Psoas muscle (tissue), 8 donors: Measurements from ENCODE around the gene METTL9. TPM values are rescaled to one million over a fixed set of nuclear protein-coding genes. Genes with fewer than 3 reads are reported as not detected.

Experiments used
- ATAC-seq, 4 donors: fragments of 200-7000 bp; cut with Tn5 transposase; one replicate each; pipeline ENCODE4 v1.9.1; 2020; ENCODE audit warnings: moderate library complexity in 3 of 4, mild to moderate bottlenecking in 2 of 4
- DNase-seq, 2 donors: peaks; one replicate each; pipeline ENCODE4 v3.0.0-alpha.2; 2020
- H3K27ac ChIP-seq: fragments of 200-600 bp; one replicate; pipeline ENCODE4 v1.8.0; 2022
- H3K27me3 ChIP-seq, 3 donors: fragments of 200-600 bp in 1 of 3; one replicate each; pipeline versions ENCODE4 v1.6.1 to v1.8.0; 2013 to 2022; ENCODE audit warnings: low read length in 2 of 3, mild to moderate bottlenecking in 2 of 3, moderate library complexity in 1 of 3; ENCODE audit not compliant: insufficient read depth in 3 of 3
- H3K36me3 ChIP-seq, 2 donors: fragments of 200-600 bp in 1 of 2; one replicate each; pipeline versions ENCODE4 v1.6.1 to v1.8.0; 2013 to 2022; ENCODE audit warnings: low read depth in 1 of 2, mild to moderate bottlenecking in 1 of 2, moderate library complexity in 1 of 2; ENCODE audit not compliant: insufficient read depth in 1 of 2
- H3K4me1 ChIP-seq: fragments of 200-600 bp; one replicate; pipeline ENCODE4 v1.8.0; 2022
- H3K4me3 ChIP-seq: fragments of 200-600 bp; one replicate; pipeline ENCODE4 v1.8.0; 2022; ENCODE audit warnings: mild to moderate bottlenecking
- H3K9me3 ChIP-seq: fragments of 200-600 bp; one replicate; pipeline ENCODE4 v1.8.0; 2022
- WGBS, 3 donors: extraction: QIAGEN DNeasy Blood & Tissue Kit; methylation state at CpG; one replicate each; pipeline versions ENCODE4 v1.1.6 to v1.1.7; 2013; 5-methylcytosine and 5-hydroxymethylcytosine counted together
- intact Hi-C, 2 donors: fragments of 100-400 bp; cut with DNase I; formaldehyde crosslinking; loops; one replicate each; pipeline versions ENCODE4 v1.11.0 to v1.14.2; 2022
- polyA plus RNA-seq, 3 donors: library from polyadenylated mRNA; stranded (reverse); fragments of 200-250 nt; gene quantifications; one replicate each; pipeline ENCODE4 v1.2.3, GENCODE V29; 2013
- total RNA-seq, 4 donors: library from RNA; stranded (reverse); fragmentation: NEBNext Ultra II Directional in 2 of 4; extraction: Animal tissue kit (Norgen Biotek cat#: 25700) in 2 of 4; gene quantifications; one replicate each; pipeline versions ENCODE4 v1.2.1 to v1.2.4, GENCODE V29; 2021 to 2023
- TF ChIP-seq, protein P1 (sequence below): fragments of 200-600 bp; IDR thresholded peaks from one replicate; pipeline ENCODE4 v1.8.0; 2022; ENCODE audit warnings: antibody characterized with exemption
- donor health status: healthy with polysubstance abuse.
- donor health status: DM: no; HTN: no; CAD: no; lungs with moderate emphysema.
- donor health status: Bipolar disorder and iron deficiency.
- donor health status: healthy.
- donor health status: DM: yes; HTN: yes; CAD: no.
- donor health status: DM: no; HTN: no; CAD: no.
- donor health status: DM: no; HTN: no; CAD: no.
- donor health status: DM: yes; HTN: yes; CAD: no.

METTL9 gene
- total and polyA plus RNA-seq, 7 donors = 54.4 to 134 (median 71.8) TPM

DNA sequence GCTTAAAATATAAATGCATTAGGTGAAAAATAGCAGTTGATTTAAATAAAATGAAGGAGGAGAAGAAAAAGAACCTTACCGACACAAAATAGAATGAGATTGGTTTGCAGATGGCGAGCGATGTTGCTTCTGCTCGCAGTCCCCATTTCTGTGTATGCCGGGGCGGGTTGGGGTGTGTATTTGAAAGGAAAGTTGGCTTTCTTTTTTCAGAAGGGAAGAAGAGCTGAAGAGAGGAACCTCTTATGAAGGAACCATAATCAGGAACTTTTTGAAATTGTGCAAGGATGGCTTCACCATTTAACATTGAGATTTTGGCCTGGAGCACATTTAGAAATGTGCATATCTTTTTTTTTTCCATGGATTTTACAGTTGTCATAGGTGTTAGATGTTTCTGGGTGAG is 53.1 kb downstream of the METTL9 start, which contains the start of gene IGSF6:
Gene IGSF6 (minus strand): TSS at position 156 of the 400 bp plus-strand sequence. CDS start 10 bp downstream, at position 146.
- Histone ChIP-seq H3K9me3 (no peaks in the 10 kb centered on the region), H3K36me3 (peaks cover 6 to 22% of the 10 kb centered on the region in 2 donors), H3K27ac (no peak within 1 kb of the TSS), H3K4me3 (peak within 1 kb of the TSS; percentile 27), H3K4me1 (peaks cover 2% of the 10 kb centered on the region), H3K27me3 (no peaks in the 10 kb centered on the region)
- 94 to 96% (median 94%) methylated on average over 6 of the region's 6 CpGs for WGBS, 3 donors
- ATAC-seq (no peak), DNase-seq (no peak)
- TF ChIP-seq, protein P1, sequence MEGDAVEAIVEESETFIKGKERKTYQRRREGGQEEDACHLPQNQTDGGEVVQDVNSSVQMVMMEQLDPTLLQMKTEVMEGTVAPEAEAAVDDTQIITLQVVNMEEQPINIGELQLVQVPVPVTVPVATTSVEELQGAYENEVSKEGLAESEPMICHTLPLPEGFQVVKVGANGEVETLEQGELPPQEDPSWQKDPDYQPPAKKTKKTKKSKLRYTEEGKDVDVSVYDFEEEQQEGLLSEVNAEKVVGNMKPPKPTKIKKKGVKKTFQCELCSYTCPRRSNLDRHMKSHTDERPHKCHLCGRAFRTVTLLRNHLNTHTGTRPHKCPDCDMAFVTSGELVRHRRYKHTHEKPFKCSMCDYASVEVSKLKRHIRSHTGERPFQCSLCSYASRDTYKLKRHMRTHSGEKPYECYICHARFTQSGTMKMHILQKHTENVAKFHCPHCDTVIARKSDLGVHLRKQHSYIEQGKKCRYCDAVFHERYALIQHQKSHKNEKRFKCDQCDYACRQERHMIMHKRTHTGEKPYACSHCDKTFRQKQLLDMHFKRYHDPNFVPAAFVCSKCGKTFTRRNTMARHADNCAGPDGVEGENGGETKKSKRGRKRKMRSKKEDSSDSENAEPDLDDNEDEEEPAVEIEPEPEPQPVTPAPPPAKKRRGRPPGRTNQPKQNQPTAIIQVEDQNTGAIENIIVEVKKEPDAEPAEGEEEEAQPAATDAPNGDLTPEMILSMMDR = no peak
- intact Hi-C loops = no loop called here

DNA sequence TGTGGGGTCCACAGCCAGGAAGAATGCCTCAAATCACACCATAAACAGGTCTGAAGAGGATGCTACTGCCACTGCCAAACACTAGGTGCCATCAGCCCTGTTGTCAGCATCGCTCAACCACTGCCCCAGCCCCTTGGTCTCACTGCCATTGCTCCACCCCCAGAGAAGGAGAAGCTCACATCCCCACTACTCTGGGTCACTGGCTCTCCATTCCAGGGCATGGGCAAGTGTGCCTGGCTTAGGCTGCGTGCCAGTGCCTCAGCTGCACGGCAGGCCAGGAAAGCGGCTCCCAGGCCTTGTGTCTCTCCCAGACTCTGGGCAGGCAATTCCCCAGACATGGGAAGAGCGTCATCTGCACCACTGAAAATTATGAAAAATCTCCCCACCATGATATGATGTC is 54.2 kb downstream of the METTL9 start:
- H3K4me1 ChIP-seq = peaks cover 3% of the 10 kb centered on the region
- TF ChIP-seq, protein P1 = no peak
- ATAC-seq (peak in 1 of 4 donors; percentile 31), DNase-seq (no peak)
- intact Hi-C loops = no loop called here
- WGBS, 3 donors = 75 to 83% (median 83%) methylated on average over 5 of the region's 5 CpGs
- no peak overlapping the region for H3K4me3 ChIP-seq
- H3K9me3 ChIP-seq = no peaks in the 10 kb centered on the region
- H3K27ac ChIP-seq = no peak overlapping the region
- no peaks in the 10 kb centered on the region for H3K27me3 ChIP-seq
- H3K36me3 ChIP-seq = peaks cover 6 to 22% of the 10 kb centered on the region in 2 donors

DNA sequence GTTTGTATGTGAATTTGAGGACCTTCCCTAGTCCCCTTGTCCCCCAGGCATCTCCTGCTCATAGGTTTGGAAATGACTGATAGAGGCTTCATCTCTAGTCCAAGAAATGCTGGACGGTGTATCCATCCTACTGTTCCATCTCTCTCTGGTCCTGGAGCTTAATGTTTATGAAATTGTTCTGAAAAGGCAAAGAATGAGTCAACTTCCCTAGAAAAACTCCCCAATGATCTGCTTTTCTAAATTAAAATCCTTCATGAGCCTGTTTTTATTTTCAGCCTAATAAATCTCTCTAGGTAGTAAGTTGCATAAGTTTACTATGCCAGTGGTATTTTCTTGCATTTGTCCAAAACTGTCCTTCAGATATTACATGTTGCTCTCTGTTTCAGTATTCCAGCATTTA is 55.1 kb downstream of the METTL9 start:
- Histone ChIP-seq H3K4me3 (no peak overlapping the region), H3K36me3 (peaks cover 6 to 23% of the 10 kb centered on the region in 2 donors), H3K27ac (no peak overlapping the region), H3K4me1 (peaks cover 3% of the 10 kb centered on the region), H3K9me3 (no peaks in the 10 kb centered on the region), H3K27me3 (no peaks in the 10 kb centered on the region)
- intact Hi-C loops = no loop called here
- 81 to 100% (median 94%) methylated on average over 1 of the region's 1 CpG for WGBS, 3 donors
- no peak for DNase-seq
- no peak for ATAC-seq
- TF ChIP-seq, protein P1 = no peak

DNA sequence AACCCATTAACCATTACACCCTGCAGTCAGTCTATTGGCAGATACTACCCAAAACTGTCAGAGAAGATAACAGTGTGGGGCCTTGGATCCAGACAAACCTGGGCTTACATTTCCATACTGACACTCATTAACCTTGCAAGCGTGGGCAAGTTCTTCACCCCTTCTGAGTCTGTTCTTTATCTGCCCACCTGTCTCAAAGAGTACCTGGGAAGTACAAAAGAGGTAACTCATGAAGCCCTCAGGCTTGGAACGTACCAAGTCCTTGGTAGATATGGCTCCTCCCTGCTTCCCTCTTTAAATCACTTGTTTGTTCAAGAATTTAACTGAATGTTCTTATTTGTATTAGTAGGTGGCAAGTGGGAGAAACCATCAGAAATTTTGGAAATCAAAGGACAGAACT is 55.5 kb downstream of the METTL9 start:
- no peak overlapping the region for H3K27ac ChIP-seq
- ATAC-seq (no peak), DNase-seq (no peak)
- H3K4me1 ChIP-seq = peaks cover 3% of the 10 kb centered on the region
- no peaks in the 10 kb centered on the region for H3K27me3 ChIP-seq
- TF ChIP-seq, protein P1 = no peak
- intact Hi-C loops = loop anchor here in 1 of 2 donors (5.0 kb wide), 1 partner anchor 52 kb away; no protein-coding TSS in a partner anchor
- no peak overlapping the region for H3K4me3 ChIP-seq
- no peaks in the 10 kb centered on the region for H3K9me3 ChIP-seq
- WGBS, 3 donors = 65 to 87% (median 80%) methylated on average over 2 of the region's 2 CpGs
- H3K36me3 ChIP-seq = peaks cover 6 to 26% of the 10 kb centered on the region in 2 donors
